Transverse colon (tissue), 4 donors: Measurements from ENCODE around the gene PACSIN1. TPM values are rescaled to one million over a fixed set of nuclear protein-coding genes. Genes with fewer than 3 reads are reported as not detected.

Experiments
- DNase-seq: peaks from one replicate; pipeline ENCODE4 v3.0.0-alpha.2; 2019
- H3K27ac ChIP-seq, 4 donors: fragments of 200-600 bp; sonication (generic); 2 replicates each; pipeline ENCODE4 v1.5.1; 2016 to 2018; ENCODE audit warnings: inconsistent platforms in 4 of 4
- H3K27me3 ChIP-seq: fragments of 200-600 bp; sonication (generic); 2 replicates; pipeline ENCODE4 v1.5.1; 2017; ENCODE audit warnings: inconsistent platforms
- H3K36me3 ChIP-seq, 4 donors: fragments of 200-600 bp; sonication (generic); 2 replicates each; pipeline ENCODE4 v1.5.1; 2017 to 2019; ENCODE audit warnings: inconsistent platforms in 4 of 4
- H3K4me1 ChIP-seq, 4 donors: fragments of 200-600 bp; sonication (generic); 2 replicates each; pipeline ENCODE4 v1.5.1; 2017 to 2020; ENCODE audit warnings: inconsistent platforms in 4 of 4
- H3K4me3 ChIP-seq, 4 donors: fragments of 200-600 bp; sonication (generic); 1 replicate in 1 of 4; 2 replicates in 3 of 4; pipeline versions ENCODE4 v1.5.1 to v1.6.1; 2017 to 2019; ENCODE audit warnings: inconsistent platforms in 4 of 4
- H3K9me3 ChIP-seq, 2 donors: fragments of 200-600 bp; sonication (generic); 2 replicates each; pipeline ENCODE4 v1.5.1; 2017 to 2019; ENCODE audit warnings: inconsistent platforms in 2 of 2
- EP300 ChIP-seq: sonication (generic); formaldehyde crosslinking; IDR thresholded peaks from one replicate; pipeline ENCODE4 v1.6.1; 2017; ENCODE audit warnings: antibody characterized with exemption, low read depth
- POLR2A ChIP-seq: fragments of 450-650 bp; IDR thresholded peaks from one replicate; pipeline ENCODE4 v1.6.1; 2016; ENCODE audit warnings: antibody characterized with exemption, mild to moderate bottlenecking, moderate library complexity
- POLR2AphosphoS5 ChIP-seq, 3 donors: sonication (generic); formaldehyde crosslinking; IDR thresholded peaks; one replicate each; pipeline ENCODE4 v1.6.1; 2016; ENCODE audit warnings: antibody characterized with exemption in 3 of 3
- WGBS, 2 donors: methylation state at CpG; one replicate each; pipeline ENCODE4 v1.1.5; 2018; ENCODE audit warnings: low coverage in 1 of 2; 5-methylcytosine and 5-hydroxymethylcytosine counted together
- in situ Hi-C, 4 donors: fragments of 200-750 bp; cut with MboI; loops; one replicate each; pipeline versions ENCODE4 v1.15.0 to v1.15.1; 2017; ENCODE audit warnings: low sequenced_read_pairs in 3 of 4, low pct_ligation_motif_present in 1 of 4, low pct_unique_long_range_greater_than_20kb in 1 of 4
- intact Hi-C: fragments of 100-400 bp; cut with DNase I; formaldehyde crosslinking; loops from one replicate; pipeline ENCODE4 v1.15.1; 2023; ENCODE audit warnings: low total_unique reads
- total RNA-seq, 4 donors: library from RNA; depleted of rRNA; stranded (reverse); fragments of >200 nt; gene quantifications; one replicate each; pipeline ENCODE4 v1.1.0, GENCODE V29; 2016
- TF ChIP-seq, protein P1 (sequence below), 5 experiments: fragments of 200-600 bp in 3 of 5; fragments of 450-650 bp in 2 of 5; sonication (generic) in 3 of 5; IDR thresholded peaks; 1 replicate in 2 of 5; 2 replicates in 3 of 5; pipeline ENCODE4 v1.5.1; 2016 to 2017; ENCODE audit warnings: antibody characterized with exemption in 5 of 5, inconsistent platforms in 3 of 5, mild to moderate bottlenecking in 2 of 5, moderate library complexity in 1 of 5

Gene PACSIN1
- total RNA-seq, 4 donors from 2014 or later, result 0.27 to 1.9 TPM; not detected in 2

DNA sequence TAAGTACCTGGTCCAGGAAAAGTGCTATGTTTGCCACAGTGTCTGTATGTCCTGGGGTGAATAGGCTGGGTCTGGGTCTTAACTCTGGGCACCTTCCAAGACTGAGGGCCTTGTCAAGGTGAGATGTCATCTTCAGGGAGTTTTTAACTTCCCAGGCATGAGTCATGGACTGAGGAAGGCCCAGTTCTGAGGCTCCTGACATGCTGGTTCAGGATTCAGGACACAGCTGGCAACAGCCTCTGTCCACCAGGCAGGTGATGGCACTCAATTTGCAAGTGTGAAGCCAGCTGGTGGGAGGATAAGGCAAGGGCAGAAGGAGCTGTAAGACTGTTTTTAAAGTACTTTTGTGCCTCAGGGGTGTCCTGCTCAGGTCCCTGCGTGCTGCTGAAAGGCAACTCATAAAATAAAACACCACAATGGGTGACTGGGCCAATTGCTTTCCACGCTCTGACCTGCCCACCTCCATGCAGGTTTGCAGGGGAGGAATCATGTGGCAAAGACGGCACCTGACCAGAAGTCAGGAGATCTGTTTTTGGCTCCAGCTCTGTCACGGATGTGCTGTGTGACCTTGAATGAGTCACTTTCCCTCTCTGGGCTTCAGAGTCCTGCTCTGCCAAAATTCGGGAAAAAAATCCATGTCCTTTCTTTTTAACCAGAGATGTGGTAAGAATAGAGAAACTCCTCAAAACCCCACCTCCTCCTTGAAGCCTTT is 4.9 kb upstream of the PACSIN1 start:
- Histone ChIP-seq H3K4me3 (no peak overlapping the region), H3K9me3 (no peaks in the 10 kb centered on the region), H3K36me3 (no peaks in the 10 kb centered on the region), H3K27ac (no peak overlapping the region), H3K4me1 (peaks cover 0 to 9% (median 7%) of the 10 kb centered on the region in 4 donors), H3K27me3 (peaks cover 26% of the 10 kb centered on the region)
- TF ChIP-seq, protein P1, sequence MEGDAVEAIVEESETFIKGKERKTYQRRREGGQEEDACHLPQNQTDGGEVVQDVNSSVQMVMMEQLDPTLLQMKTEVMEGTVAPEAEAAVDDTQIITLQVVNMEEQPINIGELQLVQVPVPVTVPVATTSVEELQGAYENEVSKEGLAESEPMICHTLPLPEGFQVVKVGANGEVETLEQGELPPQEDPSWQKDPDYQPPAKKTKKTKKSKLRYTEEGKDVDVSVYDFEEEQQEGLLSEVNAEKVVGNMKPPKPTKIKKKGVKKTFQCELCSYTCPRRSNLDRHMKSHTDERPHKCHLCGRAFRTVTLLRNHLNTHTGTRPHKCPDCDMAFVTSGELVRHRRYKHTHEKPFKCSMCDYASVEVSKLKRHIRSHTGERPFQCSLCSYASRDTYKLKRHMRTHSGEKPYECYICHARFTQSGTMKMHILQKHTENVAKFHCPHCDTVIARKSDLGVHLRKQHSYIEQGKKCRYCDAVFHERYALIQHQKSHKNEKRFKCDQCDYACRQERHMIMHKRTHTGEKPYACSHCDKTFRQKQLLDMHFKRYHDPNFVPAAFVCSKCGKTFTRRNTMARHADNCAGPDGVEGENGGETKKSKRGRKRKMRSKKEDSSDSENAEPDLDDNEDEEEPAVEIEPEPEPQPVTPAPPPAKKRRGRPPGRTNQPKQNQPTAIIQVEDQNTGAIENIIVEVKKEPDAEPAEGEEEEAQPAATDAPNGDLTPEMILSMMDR (IDR thresholded peaks at IDR 0.05), result no peak
- TF ChIP-seq POLR2AphosphoS5 (IDR thresholded peaks at IDR 0.05) (no peak), EP300 (no peak), POLR2A (no peak)
- intact Hi-C loops, result no loop called here
- WGBS, 2 donors, result 87% methylated on average over 5 of the region's 5 CpGs; no CpG with 5 or more reads in 1 of the 2 donors
- in situ Hi-C loops, result loop anchor here in 3 of 4 donors (25.0 kb wide), 1 partner anchor 151 kb away; no protein-coding TSS in a partner anchor
- no peak for DNase-seq

DNA sequence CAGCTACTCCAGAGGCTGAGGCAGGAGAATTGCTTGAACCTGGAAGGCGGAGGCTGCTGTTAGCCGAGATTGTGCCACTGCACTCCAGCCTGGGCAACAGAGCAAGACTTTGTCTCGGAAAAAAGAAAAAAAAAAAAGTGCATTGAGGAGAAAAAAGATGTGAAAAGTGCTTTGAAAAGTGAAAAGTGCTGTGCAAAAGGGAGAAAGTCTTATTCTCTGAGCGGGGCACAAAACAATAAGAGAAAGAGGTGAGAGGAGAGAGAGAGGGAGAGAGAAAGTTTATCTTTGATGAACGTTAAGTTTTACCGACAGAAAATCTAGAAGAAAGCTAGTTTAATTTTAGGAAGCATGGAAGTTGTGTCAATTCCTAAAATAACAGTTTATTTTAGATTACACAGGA is 3.9 kb upstream of the PACSIN1 start:
- Histone ChIP-seq H3K36me3 (no peaks in the 10 kb centered on the region), H3K27me3 (peaks cover 37% of the 10 kb centered on the region), H3K4me1 (peaks cover 0 to 12% (median 9%) of the 10 kb centered on the region in 4 donors), H3K9me3 (no peaks in the 10 kb centered on the region), H3K27ac (no peak overlapping the region), H3K4me3 (no peak overlapping the region)
- no peak for DNase-seq
- TF ChIP-seq POLR2A, result no peak
- TF ChIP-seq EP300, result no peak
- TF ChIP-seq, protein P1 (IDR thresholded peaks at IDR 0.05), result no peak
- TF ChIP-seq POLR2AphosphoS5 (IDR thresholded peaks at IDR 0.05), result no peak
- intact Hi-C loops (no loop called here), in situ Hi-C loops (loop anchor here in 3 of 4 donors (25.0 kb wide), 1 partner anchor 150 kb away; no protein-coding TSS in a partner anchor)
- 50 to 71% methylated on average over 3 to 6 of the region's 6 CpGs for WGBS, 2 donors

DNA sequence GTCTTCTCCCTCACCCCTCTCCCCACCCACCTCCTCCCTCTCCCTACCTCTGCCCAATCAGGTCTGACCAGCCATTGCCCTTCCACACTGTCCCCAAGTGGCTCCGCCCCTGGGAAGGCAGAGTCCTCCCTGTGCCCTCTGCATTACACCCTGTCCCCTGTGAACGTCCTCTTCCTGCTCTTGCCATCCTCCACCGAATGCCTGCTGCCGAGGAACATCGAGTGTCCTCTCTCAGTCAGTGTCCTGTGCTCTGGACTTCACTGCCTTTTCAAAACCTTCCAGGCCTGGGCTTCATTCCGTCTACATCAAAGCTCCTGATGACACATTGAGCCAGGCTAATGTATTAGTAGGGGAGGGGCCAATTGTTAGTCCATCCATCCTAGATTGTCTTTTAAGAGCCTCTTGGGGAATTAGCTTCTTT is 3.3 kb upstream of the PACSIN1 start:
- intact Hi-C loops (no loop called here), in situ Hi-C loops (loop anchor here in 3 of 4 donors (25.0 kb wide), 1 partner anchor 150 kb away; no protein-coding TSS in a partner anchor)
- no peak overlapping the region for H3K4me3 ChIP-seq
- no peaks in the 10 kb centered on the region for H3K36me3 ChIP-seq
- H3K9me3 ChIP-seq, result no peaks in the 10 kb centered on the region
- H3K27ac ChIP-seq, result no peak overlapping the region
- H3K4me1 ChIP-seq, result peaks cover 0 to 12% (median 9%) of the 10 kb centered on the region in 4 donors
- 36% methylated on average over 6 of the region's 6 CpGs; no CpG with 5 or more reads in 1 of the 2 donors for WGBS, 2 donors
- DNase-seq, result peak; percentile 39
- H3K27me3 ChIP-seq, result peaks cover 37% of the 10 kb centered on the region
- TF ChIP-seq, protein P1 (IDR thresholded peaks at IDR 0.05), result no peak
- TF ChIP-seq EP300, result no peak
- TF ChIP-seq POLR2AphosphoS5 (IDR thresholded peaks at IDR 0.05), result no peak
- TF ChIP-seq POLR2A, result no peak

DNA sequence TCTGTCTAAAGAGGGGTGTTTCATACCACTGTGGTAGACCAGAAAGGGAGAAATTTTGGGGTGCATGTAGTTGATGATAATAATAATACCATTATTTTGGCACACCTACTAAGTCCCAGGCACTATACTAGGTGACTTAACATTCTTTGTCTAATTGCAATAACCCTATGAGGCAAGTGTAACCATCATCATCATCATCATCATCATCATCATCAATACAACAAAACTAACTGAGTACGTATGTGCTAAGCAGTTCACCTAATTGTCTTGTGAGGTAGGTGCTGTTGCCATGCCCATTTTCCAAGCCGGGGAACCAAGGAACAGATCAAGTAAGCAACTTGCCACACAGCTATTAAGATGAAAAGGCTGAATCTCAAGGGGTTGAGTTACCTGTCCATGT is 2.6 kb upstream of the PACSIN1 start:
- H3K9me3 ChIP-seq, result no peaks in the 10 kb centered on the region
- H3K27me3 ChIP-seq, result peaks cover 37% of the 10 kb centered on the region
- intact Hi-C loops (no loop called here), in situ Hi-C loops (loop anchor here in 3 of 4 donors (25.0 kb wide), 1 partner anchor 149 kb away; no protein-coding TSS in a partner anchor)
- WGBS, 2 donors, result 73% methylated on average over 2 of the region's 2 CpGs; no CpG with 5 or more reads in 1 of the 2 donors
- TF ChIP-seq POLR2A (no peak), EP300 (no peak), POLR2AphosphoS5 (IDR thresholded peaks at IDR 0.05) (no peak)
- peaks cover 0 to 12% (median 9%) of the 10 kb centered on the region in 4 donors for H3K4me1 ChIP-seq
- no peaks in the 10 kb centered on the region for H3K36me3 ChIP-seq
- no peak for DNase-seq
- H3K4me3 ChIP-seq, result no peak overlapping the region
- no peak overlapping the region for H3K27ac ChIP-seq
